CD4-positive, alpha-beta T cell (primary cell): ENCODE results near the gene ZNF256. TPM values are rescaled to one million over a fixed set of nuclear protein-coding genes. Genes with fewer than 3 reads are reported as not detected.

Experiments
- ATAC-seq: fragments of 200-7000 bp; cut with Tn5 transposase; one replicate; pipeline ENCODE4 v1.10.0; 2022; ENCODE audit warnings: mild to moderate bottlenecking; ENCODE audit not compliant: poor library complexity
- CTCF ChIA-PET: fragments of 350-600 bp; sonication (Branson Sonifier 250); formaldehyde crosslinking; loops from one replicate; lab custom pipeline; 2021; ENCODE audit warnings: antibody characterized with exemption, inconsistent platforms; lab: Charles Lee
- POLR2A ChIA-PET: fragments of 350-600 bp; sonication (Branson Sonifier 250); formaldehyde crosslinking; loops from one replicate; lab custom pipeline; 2021; ENCODE audit warnings: antibody characterized with exemption, inconsistent platforms; lab: Charles Lee
- DNase-seq, 14 experiments: peaks; one replicate each; pipeline ENCODE4 v3.0.0-alpha.2; 2013 to 2020; ENCODE audit warnings: mixed read lengths in 2 of 14
- H3K27ac ChIP-seq, 2 donors: one replicate each; pipeline versions ENCODE4 v1.5.1 to v1.7.0; 2013; ENCODE audit warnings: low read length in 2 of 2, low read depth in 1 of 2, mild to moderate bottlenecking in 1 of 2
- H3K27me3 ChIP-seq, 2 experiments: 1 replicate in 1 of 2; 2 replicates in 1 of 2; pipeline versions ENCODE4 v1.6.1 to v1.7.0; 2013; ENCODE audit warnings: low read length in 2 of 2, control low read depth in 1 of 2, mild to moderate bottlenecking in 1 of 2, moderate library complexity in 1 of 2; ENCODE audit not compliant: insufficient read depth in 2 of 2, control insufficient read depth in 1 of 2
- H3K36me3 ChIP-seq: one replicate; pipeline ENCODE4 v1.6.1; 2013; ENCODE audit warnings: low read length, control low read depth; ENCODE audit not compliant: insufficient read depth
- H3K4me1 ChIP-seq: one replicate; pipeline ENCODE4 v1.6.1; 2013; ENCODE audit warnings: low read length, control low read depth; ENCODE audit not compliant: insufficient read depth
- H3K4me3 ChIP-seq: one replicate; pipeline ENCODE4 v1.5.1; 2013; ENCODE audit warnings: mild to moderate bottlenecking, low read length, moderate library complexity
- H3K9me3 ChIP-seq, 2 experiments: 1 replicate in 1 of 2; 2 replicates in 1 of 2; pipeline versions ENCODE4 v1.6.1 to v1.7.0; 2013; ENCODE audit warnings: low read length in 2 of 2, mild to moderate bottlenecking in 2 of 2, control low read depth in 1 of 2, moderate library complexity in 1 of 2; ENCODE audit not compliant: control insufficient read depth in 1 of 2, insufficient read depth in 1 of 2
- H3K27ac Mint-ChIP-seq: one replicate; pipeline ENCODE4 v1.8.0; 2020; ENCODE audit warnings: mixed read lengths
- H3K27me3 Mint-ChIP-seq: one replicate; pipeline ENCODE4 v1.8.0; 2021; ENCODE audit warnings: mixed read lengths
- H3K36me3 Mint-ChIP-seq: one replicate; pipeline ENCODE4 v1.8.0; 2021; ENCODE audit warnings: low read depth, mixed read lengths
- H3K4me1 Mint-ChIP-seq: one replicate; pipeline ENCODE4 v1.8.0; 2021; ENCODE audit warnings: low read depth, mixed read lengths
- H3K4me3 Mint-ChIP-seq: one replicate; pipeline ENCODE4 v1.8.0; 2020; ENCODE audit warnings: mild to moderate bottlenecking, mixed read lengths
- H3K9me3 Mint-ChIP-seq: one replicate; pipeline ENCODE4 v1.8.0; 2020; ENCODE audit warnings: mixed read lengths
- CTCF ChIP-seq: fragments of 200-600 bp; IDR thresholded peaks from one replicate; pipeline ENCODE4 v1.8.0; 2022; ENCODE audit warnings: antibody characterized with exemption, mild to moderate bottlenecking
- intact Hi-C, 2 experiments: fragments of 100-400 bp; cut with DNase I in 1 of 2; cut with micrococcal nuclease in 1 of 2; formaldehyde crosslinking; loops; one replicate each; pipeline versions ENCODE4 v1.15.1 to v1.9.0; 2023 to 2025; cut with DNase I, micrococcal nuclease
- total RNA-seq, 174 experiments: library from RNA in 2 of 174; stranded (reverse) in 2 of 174; gene quantifications; one replicate each; pipeline ENCODE4 v1.2.3 and lab custom pipeline; 2021 to 2026

ZNF256 gene
- total RNA-seq, 2 experiments from 2014 or later: 15.2 TPM

- POLR2A ChIA-PET: interaction anchor here (0.5 to 1.1 kb wide), 2 partner anchors 227 to 300 kb away, joined by 3 read pairs; partner anchors contain the start of gene ZNF134
- peaks cover 20% of the 10 kb centered on the region for H3K9me3 Mint-ChIP-seq
- H3K27ac Mint-ChIP-seq: peak overlapping the region; percentile 92
- TF ChIP-seq CTCF: no peak
- H3K27me3 Mint-ChIP-seq: no peaks in the 10 kb centered on the region
- H3K36me3 ChIP-seq: peaks cover 32% of the 10 kb centered on the region
- peaks cover 79% of the 10 kb centered on the region for H3K36me3 Mint-ChIP-seq
- H3K4me1 Mint-ChIP-seq: peaks cover 39% of the 10 kb centered on the region
- no peak for DNase-seq
- no peaks in the 10 kb centered on the region for H3K27me3 ChIP-seq
- H3K4me1 ChIP-seq: peaks cover 14% of the 10 kb centered on the region
- intact Hi-C loops: no loop called here
- ATAC-seq: no peak
- peak overlapping the region; percentile 93 for H3K4me3 Mint-ChIP-seq
- H3K4me3 ChIP-seq: no peak overlapping the region
- H3K9me3 ChIP-seq: peaks cover 27 to 31% of the 10 kb centered on the region in 2 experiments
- no peak overlapping the region for H3K27ac ChIP-seq
- CTCF ChIA-PET: no interaction called here
Measured at GRCh38 chr19:57914531-57914930, 33.0 kb downstream of the ZNF256 start.

- POLR2A ChIA-PET: no interaction called here
- Mint-ChIP-seq H3K36me3 (peaks cover 74% of the 10 kb centered on the region), H3K4me3 (no peak overlapping the region), H3K27me3 (no peaks in the 10 kb centered on the region), H3K27ac (no peak overlapping the region), H3K9me3 (peaks cover 8% of the 10 kb centered on the region), H3K4me1 (peaks cover 10% of the 10 kb centered on the region)
- no peaks in the 10 kb centered on the region for H3K4me1 ChIP-seq
- H3K27me3 ChIP-seq: no peaks in the 10 kb centered on the region
- H3K36me3 ChIP-seq: peaks cover 28% of the 10 kb centered on the region
- no peak for TF ChIP-seq CTCF
- no peak overlapping the region for H3K4me3 ChIP-seq
- peaks cover 46 to 48% of the 10 kb centered on the region in 2 experiments for H3K9me3 ChIP-seq
- intact Hi-C loops: no loop called here
- ATAC-seq (no peak), DNase-seq (no peak)
- no peak overlapping the region for H3K27ac ChIP-seq
- CTCF ChIA-PET: no interaction called here
Measured at GRCh38 chr19:57907394-57907793, 40.1 kb downstream of the ZNF256 start.

- DNase-seq: no peak
- H3K4me3 Mint-ChIP-seq: no peak overlapping the region
- H3K27ac Mint-ChIP-seq: no peak overlapping the region
- no peaks in the 10 kb centered on the region for H3K27me3 ChIP-seq
- no peaks in the 10 kb centered on the region for H3K27me3 Mint-ChIP-seq
- no peaks in the 10 kb centered on the region for H3K4me1 ChIP-seq
- H3K4me1 Mint-ChIP-seq: peaks cover 5% of the 10 kb centered on the region
- H3K9me3 ChIP-seq: peaks cover 30 to 42% of the 10 kb centered on the region in 2 experiments
- H3K36me3 ChIP-seq: peaks cover 8% of the 10 kb centered on the region
- ATAC-seq: no peak
- H3K9me3 Mint-ChIP-seq: peaks cover 3% of the 10 kb centered on the region
- no peak for TF ChIP-seq CTCF
- no peak overlapping the region for H3K4me3 ChIP-seq
- no peak overlapping the region for H3K27ac ChIP-seq
- CTCF ChIA-PET: no interaction called here
- POLR2A ChIA-PET: no interaction called here
- peaks cover 52% of the 10 kb centered on the region for H3K36me3 Mint-ChIP-seq
- intact Hi-C loops: no loop called here
Measured at GRCh38 chr19:57905258-57905657, 42.2 kb downstream of the ZNF256 start.
